ENCODE results near the gene CENPB. TPM values are rescaled to one million over a fixed set of nuclear protein-coding genes. Genes with fewer than 3 reads are reported as not detected.

CENPB gene
- total and polyA plus RNA-seq, 10 of the 15 experiments (the other 5 are each of a cell fraction or from before 2014, with no cell fraction given) = 0.16 to 71.2 (median 14.0) TPM

DNA sequence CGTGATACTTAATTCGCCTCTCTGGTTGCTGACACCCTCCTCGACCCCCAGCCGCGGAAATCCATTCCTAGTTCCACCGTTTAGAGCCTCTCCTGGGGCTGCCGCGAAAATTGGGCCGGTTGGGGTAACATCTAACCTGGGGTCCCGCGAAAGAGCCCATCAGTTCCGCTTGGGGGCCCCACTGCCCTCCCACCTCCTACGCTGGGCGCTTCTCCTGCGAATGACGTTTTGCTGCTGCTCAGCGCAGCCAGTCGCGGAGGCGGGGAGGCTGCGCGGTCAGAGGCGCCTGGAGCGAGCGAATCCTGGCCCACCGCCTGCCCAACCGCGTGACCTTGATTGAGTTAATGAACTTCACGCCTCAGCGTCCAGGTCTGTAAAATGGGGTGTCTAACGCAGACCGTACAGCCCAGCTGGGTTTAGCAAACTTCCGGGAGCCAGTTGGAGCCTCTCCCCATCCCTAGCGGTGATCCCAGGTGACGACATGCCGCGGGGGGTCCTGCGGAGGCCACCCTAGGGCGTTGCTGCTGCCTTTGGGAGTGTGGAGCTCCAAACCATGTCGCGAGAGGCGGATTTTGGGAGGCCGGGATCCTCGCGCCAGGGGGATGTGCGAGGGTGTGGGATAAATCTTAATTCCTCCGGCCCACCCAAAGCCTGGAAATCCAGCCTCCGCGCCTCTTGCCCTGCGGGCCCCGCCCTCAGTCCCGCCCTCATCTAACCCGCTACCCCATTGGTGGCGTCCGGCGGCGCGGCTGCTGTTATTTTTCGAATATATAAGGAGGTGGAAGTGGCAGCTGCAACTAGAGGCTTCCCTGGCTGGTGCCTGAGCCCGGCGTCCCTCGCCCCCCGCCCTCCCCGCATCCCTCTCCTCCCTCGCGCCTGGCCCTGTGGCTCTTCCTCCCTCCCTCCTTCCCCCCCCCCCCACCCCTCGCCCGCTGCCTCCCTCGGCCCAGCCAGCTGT, 9.2 kb upstream of the CENPB start, which contains the start of gene CDC25B (continued):
- TF ChIP-seq, protein P1, sequence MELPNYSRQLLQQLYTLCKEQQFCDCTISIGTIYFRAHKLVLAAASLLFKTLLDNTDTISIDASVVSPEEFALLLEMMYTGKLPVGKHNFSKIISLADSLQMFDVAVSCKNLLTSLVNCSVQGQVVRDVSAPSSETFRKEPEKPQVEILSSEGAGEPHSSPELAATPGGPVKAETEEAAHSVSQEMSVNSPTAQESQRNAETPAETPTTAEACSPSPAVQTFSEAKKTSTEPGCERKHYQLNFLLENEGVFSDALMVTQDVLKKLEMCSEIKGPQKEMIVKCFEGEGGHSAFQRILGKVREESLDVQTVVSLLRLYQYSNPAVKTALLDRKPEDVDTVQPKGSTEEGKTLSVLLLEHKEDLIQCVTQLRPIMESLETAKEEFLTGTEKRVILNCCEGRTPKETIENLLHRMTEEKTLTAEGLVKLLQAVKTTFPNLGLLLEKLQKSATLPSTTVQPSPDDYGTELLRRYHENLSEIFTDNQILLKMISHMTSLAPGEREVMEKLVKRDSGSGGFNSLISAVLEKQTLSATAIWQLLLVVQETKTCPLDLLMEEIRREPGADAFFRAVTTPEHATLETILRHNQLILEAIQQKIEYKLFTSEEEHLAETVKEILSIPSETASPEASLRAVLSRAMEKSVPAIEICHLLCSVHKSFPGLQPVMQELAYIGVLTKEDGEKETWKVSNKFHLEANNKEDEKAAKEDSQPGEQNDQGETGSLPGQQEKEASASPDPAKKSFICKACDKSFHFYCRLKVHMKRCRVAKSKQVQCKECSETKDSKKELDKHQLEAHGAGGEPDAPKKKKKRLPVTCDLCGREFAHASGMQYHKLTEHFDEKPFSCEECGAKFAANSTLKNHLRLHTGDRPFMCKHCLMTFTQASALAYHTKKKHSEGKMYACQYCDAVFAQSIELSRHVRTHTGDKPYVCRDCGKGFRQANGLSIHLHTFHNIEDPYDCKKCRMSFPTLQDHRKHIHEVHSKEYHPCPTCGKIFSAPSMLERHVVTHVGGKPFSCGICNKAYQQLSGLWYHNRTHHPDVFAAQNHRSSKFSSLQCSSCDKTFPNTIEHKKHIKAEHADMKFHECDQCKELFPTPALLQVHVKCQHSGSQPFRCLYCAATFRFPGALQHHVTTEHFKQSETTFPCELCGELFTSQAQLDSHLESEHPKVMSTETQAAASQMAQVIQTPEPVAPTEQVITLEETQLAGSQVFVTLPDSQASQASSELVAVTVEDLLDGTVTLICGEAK (IDR thresholded peaks at IDR 0.05; ENCODE audit: borderline replicate concordance) = no peak
- TF ChIP-seq RAD51 (IDR thresholded peaks at IDR 0.05) = peak; percentile 35; the same call in 1 of the 2 replicates
- TF ChIP-seq, protein P2, sequence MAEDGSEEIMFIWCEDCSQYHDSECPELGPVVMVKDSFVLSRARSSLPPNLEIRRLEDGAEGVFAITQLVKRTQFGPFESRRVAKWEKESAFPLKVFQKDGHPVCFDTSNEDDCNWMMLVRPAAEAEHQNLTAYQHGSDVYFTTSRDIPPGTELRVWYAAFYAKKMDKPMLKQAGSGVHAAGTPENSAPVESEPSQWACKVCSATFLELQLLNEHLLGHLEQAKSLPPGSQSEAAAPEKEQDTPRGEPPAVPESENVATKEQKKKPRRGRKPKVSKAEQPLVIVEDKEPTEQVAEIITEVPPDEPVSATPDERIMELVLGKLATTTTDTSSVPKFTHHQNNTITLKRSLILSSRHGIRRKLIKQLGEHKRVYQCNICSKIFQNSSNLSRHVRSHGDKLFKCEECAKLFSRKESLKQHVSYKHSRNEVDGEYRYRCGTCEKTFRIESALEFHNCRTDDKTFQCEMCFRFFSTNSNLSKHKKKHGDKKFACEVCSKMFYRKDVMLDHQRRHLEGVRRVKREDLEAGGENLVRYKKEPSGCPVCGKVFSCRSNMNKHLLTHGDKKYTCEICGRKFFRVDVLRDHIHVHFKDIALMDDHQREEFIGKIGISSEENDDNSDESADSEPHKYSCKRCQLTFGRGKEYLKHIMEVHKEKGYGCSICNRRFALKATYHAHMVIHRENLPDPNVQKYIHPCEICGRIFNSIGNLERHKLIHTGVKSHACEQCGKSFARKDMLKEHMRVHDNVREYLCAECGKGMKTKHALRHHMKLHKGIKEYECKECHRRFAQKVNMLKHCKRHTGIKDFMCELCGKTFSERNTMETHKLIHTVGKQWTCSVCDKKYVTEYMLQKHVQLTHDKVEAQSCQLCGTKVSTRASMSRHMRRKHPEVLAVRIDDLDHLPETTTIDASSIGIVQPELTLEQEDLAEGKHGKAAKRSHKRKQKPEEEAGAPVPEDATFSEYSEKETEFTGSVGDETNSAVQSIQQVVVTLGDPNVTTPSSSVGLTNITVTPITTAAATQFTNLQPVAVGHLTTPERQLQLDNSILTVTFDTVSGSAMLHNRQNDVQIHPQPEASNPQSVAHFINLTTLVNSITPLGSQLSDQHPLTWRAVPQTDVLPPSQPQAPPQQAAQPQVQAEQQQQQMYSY (CRISPR knock-in tag; IDR thresholded peaks at IDR 0.05) = no peak
- TF ChIP-seq, protein P3, sequence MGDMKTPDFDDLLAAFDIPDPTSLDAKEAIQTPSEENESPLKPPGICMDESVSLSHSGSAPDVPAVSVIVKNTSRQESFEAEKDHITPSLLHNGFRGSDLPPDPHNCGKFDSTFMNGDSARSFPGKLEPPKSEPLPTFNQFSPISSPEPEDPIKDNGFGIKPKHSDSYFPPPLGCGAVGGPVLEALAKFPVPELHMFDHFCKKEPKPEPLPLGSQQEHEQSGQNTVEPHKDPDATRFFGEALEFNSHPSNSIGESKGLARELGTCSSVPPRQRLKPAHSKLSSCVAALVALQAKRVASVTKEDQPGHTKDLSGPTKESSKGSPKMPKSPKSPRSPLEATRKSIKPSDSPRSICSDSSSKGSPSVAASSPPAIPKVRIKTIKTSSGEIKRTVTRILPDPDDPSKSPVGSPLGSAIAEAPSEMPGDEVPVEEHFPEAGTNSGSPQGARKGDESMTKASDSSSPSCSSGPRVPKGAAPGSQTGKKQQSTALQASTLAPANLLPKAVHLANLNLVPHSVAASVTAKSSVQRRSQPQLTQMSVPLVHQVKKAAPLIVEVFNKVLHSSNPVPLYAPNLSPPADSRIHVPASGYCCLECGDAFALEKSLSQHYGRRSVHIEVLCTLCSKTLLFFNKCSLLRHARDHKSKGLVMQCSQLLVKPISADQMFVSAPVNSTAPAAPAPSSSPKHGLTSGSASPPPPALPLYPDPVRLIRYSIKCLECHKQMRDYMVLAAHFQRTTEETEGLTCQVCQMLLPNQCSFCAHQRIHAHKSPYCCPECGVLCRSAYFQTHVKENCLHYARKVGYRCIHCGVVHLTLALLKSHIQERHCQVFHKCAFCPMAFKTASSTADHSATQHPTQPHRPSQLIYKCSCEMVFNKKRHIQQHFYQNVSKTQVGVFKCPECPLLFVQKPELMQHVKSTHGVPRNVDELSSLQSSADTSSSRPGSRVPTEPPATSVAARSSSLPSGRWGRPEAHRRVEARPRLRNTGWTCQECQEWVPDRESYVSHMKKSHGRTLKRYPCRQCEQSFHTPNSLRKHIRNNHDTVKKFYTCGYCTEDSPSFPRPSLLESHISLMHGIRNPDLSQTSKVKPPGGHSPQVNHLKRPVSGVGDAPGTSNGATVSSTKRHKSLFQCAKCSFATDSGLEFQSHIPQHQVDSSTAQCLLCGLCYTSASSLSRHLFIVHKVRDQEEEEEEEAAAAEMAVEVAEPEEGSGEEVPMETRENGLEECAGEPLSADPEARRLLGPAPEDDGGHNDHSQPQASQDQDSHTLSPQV (IDR thresholded peaks at IDR 0.05) = no peak
- TF ChIP-seq, protein P4, sequence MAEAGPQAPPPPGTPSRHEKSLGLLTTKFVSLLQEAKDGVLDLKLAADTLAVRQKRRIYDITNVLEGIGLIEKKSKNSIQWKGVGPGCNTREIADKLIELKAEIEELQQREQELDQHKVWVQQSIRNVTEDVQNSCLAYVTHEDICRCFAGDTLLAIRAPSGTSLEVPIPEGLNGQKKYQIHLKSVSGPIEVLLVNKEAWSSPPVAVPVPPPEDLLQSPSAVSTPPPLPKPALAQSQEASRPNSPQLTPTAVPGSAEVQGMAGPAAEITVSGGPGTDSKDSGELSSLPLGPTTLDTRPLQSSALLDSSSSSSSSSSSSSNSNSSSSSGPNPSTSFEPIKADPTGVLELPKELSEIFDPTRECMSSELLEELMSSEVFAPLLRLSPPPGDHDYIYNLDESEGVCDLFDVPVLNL (IDR thresholded peaks at IDR 0.05; ENCODE audit: low read depth, low read length) = peak; percentile 95
- TF ChIP-seq, protein P5, sequence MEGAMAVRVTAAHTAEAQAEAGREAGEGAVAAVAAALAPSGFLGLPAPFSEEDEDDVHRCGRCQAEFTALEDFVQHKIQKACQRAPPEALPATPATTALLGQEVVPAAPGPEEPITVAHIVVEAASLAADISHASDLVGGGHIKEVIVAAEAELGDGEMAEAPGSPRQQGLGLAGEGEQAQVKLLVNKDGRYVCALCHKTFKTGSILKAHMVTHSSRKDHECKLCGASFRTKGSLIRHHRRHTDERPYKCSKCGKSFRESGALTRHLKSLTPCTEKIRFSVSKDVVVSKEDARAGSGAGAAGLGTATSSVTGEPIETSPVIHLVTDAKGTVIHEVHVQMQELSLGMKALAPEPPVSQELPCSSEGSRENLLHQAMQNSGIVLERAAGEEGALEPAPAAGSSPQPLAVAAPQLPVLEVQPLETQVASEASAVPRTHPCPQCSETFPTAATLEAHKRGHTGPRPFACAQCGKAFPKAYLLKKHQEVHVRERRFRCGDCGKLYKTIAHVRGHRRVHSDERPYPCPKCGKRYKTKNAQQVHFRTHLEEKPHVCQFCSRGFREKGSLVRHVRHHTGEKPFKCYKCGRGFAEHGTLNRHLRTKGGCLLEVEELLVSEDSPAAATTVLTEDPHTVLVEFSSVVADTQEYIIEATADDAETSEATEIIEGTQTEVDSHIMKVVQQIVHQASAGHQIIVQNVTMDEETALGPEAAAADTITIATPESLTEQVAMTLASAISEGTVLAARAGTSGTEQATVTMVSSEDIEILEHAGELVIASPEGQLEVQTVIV (IDR thresholded peaks at IDR 0.05; ENCODE audit: borderline replicate concordance, partially characterized antibody) = no peak
- TF ChIP-seq, protein P6, sequence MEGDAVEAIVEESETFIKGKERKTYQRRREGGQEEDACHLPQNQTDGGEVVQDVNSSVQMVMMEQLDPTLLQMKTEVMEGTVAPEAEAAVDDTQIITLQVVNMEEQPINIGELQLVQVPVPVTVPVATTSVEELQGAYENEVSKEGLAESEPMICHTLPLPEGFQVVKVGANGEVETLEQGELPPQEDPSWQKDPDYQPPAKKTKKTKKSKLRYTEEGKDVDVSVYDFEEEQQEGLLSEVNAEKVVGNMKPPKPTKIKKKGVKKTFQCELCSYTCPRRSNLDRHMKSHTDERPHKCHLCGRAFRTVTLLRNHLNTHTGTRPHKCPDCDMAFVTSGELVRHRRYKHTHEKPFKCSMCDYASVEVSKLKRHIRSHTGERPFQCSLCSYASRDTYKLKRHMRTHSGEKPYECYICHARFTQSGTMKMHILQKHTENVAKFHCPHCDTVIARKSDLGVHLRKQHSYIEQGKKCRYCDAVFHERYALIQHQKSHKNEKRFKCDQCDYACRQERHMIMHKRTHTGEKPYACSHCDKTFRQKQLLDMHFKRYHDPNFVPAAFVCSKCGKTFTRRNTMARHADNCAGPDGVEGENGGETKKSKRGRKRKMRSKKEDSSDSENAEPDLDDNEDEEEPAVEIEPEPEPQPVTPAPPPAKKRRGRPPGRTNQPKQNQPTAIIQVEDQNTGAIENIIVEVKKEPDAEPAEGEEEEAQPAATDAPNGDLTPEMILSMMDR (IDR thresholded peaks at IDR 0.05 in 2 of 3, conservative IDR thresholded peaks at IDR 0.05 in 1 of 3; ENCODE audit: control insufficient read depth in 2 of 3, extremely low read depth in 1 of 3, insufficient read depth in 1 of 3, low read depth in 3 of 3, low read length in 3 of 3) = peak in 2 of 3 experiments; percentile 12 to 48; a peak in 2 of 6 replicates
